BE2C (cell line): ENCODE measurements around the gene CPT1C.

Experiments
- DNase-seq: peaks from one replicate; pipeline ENCODE4 v3.0.0-alpha.2; 2020
- H3K27me3 ChIP-seq: fragments of 250-450 bp; sonication (Bioruptor Pico); 2 replicates; pipeline ENCODE4 v1.5.1; 2020; ENCODE audit warnings: mild to moderate bottlenecking
- H3K36me3 ChIP-seq: fragments of 250-450 bp; sonication (Bioruptor Pico); 2 replicates; pipeline ENCODE4 v1.5.1; 2020; ENCODE audit warnings: mild to moderate bottlenecking
- H3K4me1 ChIP-seq: fragments of 250-450 bp; sonication (Bioruptor Pico); 2 replicates; pipeline ENCODE4 v1.5.1; 2020
- H3K4me3 ChIP-seq: 2 replicates; pipeline ENCODE4 v1.5.1; 2011; ENCODE audit warnings: low read depth, low read length
- H3K9me3 ChIP-seq: fragments of 250-450 bp; sonication (Bioruptor Pico); 2 replicates; pipeline ENCODE4 v1.5.1; 2020
- TF ChIP-seq, protein P1 (sequence below): IDR thresholded peaks from 2 replicates; pipeline ENCODE4 v1.5.1; 2012; ENCODE audit warnings: mild to moderate bottlenecking, low read depth, low read length

Gene CPT1C

GRCh38 chr19:49645995-49646394, 44.9 kb upstream of the CPT1C start:
- TF ChIP-seq, protein P1, sequence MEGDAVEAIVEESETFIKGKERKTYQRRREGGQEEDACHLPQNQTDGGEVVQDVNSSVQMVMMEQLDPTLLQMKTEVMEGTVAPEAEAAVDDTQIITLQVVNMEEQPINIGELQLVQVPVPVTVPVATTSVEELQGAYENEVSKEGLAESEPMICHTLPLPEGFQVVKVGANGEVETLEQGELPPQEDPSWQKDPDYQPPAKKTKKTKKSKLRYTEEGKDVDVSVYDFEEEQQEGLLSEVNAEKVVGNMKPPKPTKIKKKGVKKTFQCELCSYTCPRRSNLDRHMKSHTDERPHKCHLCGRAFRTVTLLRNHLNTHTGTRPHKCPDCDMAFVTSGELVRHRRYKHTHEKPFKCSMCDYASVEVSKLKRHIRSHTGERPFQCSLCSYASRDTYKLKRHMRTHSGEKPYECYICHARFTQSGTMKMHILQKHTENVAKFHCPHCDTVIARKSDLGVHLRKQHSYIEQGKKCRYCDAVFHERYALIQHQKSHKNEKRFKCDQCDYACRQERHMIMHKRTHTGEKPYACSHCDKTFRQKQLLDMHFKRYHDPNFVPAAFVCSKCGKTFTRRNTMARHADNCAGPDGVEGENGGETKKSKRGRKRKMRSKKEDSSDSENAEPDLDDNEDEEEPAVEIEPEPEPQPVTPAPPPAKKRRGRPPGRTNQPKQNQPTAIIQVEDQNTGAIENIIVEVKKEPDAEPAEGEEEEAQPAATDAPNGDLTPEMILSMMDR = no peak
- no peaks in the 10 kb centered on the region for H3K27me3 ChIP-seq
- H3K36me3 ChIP-seq = peaks cover 40% of the 10 kb centered on the region
- H3K4me1 ChIP-seq = peaks cover 5% of the 10 kb centered on the region
- H3K4me3 ChIP-seq = no peak overlapping the region
- no peaks in the 10 kb centered on the region for H3K9me3 ChIP-seq
- no peak for DNase-seq

- no peak for DNase-seq
- Histone ChIP-seq H3K36me3 (peaks cover 44% of the 10 kb centered on the region), H3K4me3 (no peak overlapping the region), H3K9me3 (no peaks in the 10 kb centered on the region), H3K4me1 (no peaks in the 10 kb centered on the region), H3K27me3 (no peaks in the 10 kb centered on the region)
- TF ChIP-seq, protein P1 = no peak
These were observed 44.3 kb upstream of the CPT1C start for GRCh38 chr19:49646586-49646985.

GRCh38 chr19:49651029-49651819, 39.7 kb upstream of the CPT1C start:
- TF ChIP-seq, protein P1 = no peak
- Histone ChIP-seq H3K27me3 (no peaks in the 10 kb centered on the region), H3K36me3 (peaks cover 71% of the 10 kb centered on the region), H3K9me3 (no peaks in the 10 kb centered on the region), H3K4me3 (no peak overlapping the region), H3K4me1 (no peaks in the 10 kb centered on the region)
- no peak for DNase-seq

DNA sequence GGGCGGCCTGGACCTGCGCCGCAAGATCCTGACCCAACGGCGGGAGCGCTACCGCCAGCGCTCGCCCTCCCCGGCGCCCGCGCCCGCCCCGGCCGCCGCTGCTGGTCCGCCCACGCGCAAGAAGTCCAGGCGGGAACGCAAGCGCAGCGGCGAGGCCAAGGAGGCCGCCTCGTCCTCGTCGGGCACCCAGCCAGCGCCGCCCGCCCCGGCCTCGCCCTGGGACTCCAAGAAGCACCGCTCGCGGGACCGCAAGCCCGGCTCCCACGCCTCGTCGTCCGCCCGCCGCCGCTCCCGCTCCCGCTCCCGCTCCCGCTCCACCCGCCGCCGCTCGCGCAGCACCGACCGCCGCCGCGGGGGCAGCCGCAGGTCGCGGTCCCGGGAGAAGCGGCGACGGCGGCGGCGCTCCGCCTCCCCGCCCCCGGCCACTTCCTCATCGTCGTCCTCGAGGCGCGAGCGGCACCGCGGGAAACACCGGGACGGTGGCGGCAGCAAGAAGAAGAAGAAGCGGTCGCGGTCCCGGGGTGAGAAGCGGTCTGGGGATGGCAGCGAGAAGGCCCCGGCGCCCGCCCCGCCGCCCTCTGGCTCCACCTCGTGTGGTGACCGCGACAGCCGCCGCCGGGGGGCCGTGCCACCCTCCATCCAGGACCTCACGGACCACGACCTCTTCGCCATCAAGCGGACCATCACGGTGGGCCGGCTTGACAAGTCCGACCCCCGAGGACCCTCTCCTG, 38.9 kb upstream of the CPT1C start:
- DNase-seq = no peak
- H3K4me1 ChIP-seq = no peaks in the 10 kb centered on the region
- no peaks in the 10 kb centered on the region for H3K9me3 ChIP-seq
- TF ChIP-seq, protein P1 = no peak
- no peaks in the 10 kb centered on the region for H3K27me3 ChIP-seq
- H3K4me3 ChIP-seq = no peak overlapping the region
- peaks cover 70% of the 10 kb centered on the region for H3K36me3 ChIP-seq

DNA sequence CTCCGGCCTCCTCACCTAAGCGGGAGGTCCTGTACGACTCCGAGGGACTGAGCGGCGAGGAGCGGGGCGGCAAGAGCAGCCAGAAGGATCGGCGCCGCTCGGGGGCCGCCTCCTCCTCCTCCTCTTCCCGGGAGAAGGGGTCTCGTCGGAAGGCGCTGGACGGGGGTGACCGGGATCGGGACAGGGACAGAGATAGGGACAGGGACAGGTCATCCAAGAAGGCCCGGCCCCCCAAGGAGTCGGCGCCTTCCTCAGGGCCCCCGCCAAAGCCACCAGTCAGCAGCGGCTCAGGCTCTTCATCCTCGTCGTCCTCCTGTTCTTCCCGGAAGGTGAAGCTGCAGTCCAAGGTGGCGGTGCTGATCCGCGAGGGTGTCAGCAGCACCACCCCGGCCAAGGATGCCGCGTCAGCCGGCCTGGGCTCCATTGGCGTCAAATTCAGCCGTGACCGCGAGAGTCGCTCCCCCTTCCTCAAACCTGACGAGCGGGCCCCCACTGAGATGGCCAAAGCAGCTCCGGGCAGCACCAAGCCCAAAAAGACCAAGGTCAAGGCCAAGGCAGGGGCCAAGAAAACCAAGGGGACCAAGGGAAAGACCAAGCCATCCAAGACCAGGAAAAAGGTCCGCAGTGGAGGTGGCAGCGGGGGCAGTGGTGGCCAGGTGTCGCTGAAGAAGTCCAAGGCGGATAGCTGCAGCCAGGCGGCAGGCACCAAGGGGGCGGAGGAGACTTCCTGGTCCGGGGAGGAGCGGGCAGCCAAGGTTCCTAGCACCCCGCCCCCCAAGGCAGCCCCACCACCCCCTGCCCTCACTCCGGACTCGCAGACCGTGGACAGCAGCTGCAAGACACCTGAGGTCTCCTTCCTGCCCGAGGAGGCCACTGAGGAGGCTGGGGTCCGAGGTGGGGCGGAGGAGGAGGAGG, 38.1 kb upstream of the CPT1C start:
- H3K27me3 ChIP-seq = no peaks in the 10 kb centered on the region
- no peak overlapping the region for H3K4me3 ChIP-seq
- no peaks in the 10 kb centered on the region for H3K9me3 ChIP-seq
- no peaks in the 10 kb centered on the region for H3K4me1 ChIP-seq
- TF ChIP-seq, protein P1 = no peak
- peaks cover 69% of the 10 kb centered on the region for H3K36me3 ChIP-seq
- DNase-seq = no peak
